ENCODE results near the gene TTC28.
"Not testable (repeated sequence)": the region's sequence is repeated elsewhere in the genome, so short reads cannot be mapped to it uniquely, and the experiment has no call there.

The TTC28 gene

DNA sequence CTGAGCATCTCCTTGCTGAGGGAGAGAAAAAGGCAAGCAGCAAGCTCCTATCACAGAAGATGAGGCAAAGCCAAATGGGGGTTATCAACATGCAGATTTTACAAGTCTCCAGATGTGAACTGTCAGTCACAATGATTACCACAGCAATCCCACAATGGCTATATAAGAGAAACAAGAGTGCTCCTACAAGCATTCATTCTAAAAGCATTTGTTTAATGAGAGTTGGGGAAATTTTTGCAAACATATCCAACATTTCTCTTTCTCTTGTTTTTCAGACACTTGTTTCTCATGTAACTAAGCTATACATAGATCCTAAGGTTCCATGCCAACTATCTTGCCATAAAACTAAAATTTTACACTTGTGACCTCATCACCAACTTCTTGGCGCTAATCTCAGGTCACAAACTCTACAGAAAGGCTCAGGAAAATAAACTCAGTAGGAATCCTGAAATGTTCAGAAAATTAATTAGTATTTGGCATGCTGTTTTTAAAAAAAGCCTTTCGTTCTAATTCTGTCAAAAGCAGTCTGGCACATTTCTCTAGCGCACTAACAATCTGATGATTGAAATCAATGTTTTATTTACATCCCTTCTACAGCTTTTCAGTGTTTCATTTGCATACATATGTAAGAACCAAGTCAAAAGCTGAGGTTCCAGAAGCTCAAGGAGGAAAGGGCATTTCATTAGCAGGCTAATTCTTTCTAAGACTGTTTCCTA lies 199.5 kb downstream of the TTC28 start:
- no peak for DNase-seq

DNA sequence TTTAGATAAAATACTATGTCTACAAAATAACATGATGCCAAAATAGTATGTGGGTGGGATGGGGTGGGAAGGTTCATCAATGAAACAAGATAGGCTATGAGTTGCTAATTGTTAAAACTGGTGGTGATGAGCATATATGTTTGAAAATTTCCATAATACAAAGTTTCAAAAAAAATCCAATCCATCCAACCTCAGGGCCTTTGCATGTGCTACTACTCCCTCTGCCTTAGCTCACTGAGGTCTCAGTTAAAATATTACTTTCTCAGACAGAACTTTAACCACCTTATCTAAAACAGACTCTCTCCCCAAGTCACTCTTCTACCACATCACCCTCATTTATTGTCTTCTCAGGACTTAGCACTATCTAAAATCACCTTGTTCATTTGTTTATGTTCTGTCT lies 201.1 kb downstream of the TTC28 start:
- no peak for DNase-seq

DNA sequence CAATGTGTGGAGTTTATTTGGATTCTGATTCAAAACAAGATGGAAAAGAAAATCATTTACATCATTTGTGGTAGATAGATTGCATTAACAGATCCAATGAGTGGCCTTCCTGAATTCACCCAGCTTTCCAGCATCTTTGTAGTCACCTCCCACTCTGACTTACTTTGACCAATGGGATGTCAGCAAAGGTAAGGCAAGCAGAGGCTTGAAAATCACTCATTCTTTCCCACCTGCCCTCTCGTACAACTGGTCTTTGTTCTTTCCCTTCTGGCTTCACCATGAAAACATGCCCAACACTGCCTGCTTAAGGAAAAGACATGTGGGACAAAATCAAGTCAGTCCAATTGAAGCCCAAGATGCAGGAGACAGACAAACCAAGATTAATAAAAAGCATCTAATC lies 202.1 kb downstream of the TTC28 start:
- DNase-seq, result no peak

DNA sequence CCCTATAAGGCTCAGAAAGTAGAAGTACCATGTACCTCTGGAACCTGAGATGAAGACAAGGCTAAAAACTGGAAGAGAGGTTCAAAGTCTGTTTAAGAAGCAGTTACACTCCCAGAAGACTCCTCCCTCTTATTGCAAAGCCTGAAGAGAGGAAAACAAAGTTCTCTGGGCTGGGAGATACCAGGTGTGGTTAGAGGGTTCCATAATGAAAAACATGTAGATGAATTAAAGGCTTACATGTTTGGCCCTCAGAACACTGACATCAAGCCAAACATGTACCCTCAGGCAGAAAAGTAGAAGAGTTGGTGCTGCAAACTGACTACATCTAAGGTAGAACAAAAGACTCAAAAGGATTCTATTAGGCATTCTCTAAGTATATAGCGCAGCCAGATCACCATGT lies 205.3 kb downstream of the TTC28 start:
- no peak for DNase-seq

DNA sequence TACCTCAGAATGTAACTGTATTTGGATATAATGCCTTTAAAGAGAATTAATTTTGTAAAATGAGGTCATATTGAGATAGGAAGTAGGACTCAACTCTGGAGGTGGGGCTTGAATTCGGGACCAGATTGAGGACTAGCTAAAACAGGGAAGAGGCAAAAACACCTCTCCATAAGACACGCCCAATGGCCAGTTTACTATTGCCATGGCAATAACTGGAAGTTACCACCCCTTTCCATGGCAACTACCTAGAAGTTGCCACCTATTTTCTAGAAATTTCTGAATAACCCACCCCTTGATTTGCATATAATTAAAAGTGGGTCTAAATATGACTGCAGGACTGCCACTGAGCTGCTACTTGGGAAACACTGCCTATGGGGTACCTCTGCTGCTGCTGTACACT lies 206.4 kb downstream of the TTC28 start:
- no peak for DNase-seq

DNA sequence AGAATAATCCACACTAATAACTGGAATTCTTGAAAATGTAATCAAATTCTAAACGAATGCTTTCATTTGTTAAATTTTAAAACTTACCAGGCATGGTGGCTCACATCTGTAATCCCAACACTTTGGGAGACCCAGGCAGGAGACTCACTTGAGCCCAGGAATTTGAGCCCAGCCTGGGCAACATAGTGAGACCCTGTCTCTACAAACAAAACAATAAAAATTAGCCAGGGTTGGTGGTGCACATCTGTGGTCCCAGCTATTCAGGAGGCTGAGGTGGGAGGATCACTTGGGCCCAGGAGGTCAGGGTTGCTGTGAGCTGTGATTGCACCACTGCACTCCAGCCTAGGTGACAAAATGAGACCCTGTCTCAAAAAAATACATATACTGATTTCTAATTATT lies 212.6 kb downstream of the TTC28 start:
- DNase-seq, result not testable (repeated sequence)

DNA sequence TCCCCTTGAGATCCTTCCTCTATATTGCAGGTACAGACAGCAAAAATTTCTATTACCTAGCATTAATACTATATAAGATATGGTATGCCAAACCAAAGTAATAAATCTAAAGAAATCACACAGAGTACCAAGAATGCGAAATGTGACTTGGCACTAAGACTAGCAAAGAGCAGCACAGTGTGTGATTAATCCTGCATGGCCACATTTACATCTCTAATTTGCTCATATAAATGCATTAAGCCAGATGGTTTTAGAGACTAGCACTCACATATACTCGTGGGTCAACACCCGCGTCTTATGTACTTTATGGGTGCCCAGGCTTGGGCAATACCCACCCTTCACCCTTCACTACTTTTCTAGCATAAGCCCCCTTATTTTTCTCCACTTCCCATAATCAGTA lies 213.2 kb downstream of the TTC28 start:
- no peak for DNase-seq

DNA sequence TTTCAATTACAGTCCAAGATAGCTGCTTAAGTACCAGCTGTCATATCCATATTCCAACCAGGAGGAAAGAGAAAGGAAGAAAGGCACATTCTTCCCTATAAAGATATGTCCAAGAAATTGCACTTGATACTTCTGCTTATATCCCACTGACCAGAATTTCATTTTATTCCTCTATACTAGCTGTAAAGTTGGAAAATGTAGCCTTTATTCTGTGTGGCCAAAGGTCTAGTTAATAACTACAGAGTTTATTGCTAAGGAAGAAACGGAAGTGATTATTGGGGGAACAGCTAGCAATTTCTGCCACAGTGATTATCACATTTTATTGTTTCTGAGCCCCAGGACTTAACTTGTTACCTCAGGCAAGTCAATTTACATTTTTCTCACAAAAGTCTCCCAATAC lies 213.8 kb downstream of the TTC28 start:
- DNase-seq, result no peak

DNA sequence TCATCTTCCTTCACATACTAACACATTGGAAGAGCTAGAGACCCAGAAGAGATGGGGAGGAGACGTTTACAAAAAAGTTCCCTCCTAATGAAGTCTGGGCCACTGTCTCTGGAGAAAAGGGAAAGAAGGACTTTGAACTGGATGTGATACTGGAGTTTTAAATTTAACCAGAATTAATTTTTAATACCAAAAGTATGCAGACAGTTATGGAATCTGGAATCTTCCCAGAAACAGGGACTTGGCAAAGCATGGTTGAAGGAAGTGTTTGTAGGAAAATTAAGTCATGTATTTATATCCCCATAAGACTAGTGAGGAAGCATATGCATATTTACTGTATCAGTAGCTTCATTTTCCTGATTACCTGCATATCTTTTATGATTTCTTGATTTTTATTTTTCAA lies 215.5 kb downstream of the TTC28 start:
- DNase-seq, result no peak

DNA sequence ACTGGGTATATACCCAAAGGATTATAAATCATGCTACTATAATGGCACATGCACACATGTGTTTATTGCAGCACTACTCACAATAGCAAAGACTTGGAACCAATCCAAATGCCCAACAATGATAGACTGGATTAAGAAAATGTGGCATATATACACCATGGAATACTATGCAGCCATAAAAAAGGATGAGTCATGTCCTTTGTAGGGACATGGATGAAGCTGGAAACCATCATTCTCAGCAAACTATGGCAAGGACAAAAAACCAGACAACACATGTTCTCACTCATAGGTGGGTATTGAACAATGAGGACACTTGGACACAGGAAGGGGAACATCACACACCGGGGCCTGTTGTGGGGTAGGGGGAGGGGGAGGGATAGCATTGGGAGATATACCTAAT lies 216.2 kb downstream of the TTC28 start:
- not testable (repeated sequence) for DNase-seq

DNA sequence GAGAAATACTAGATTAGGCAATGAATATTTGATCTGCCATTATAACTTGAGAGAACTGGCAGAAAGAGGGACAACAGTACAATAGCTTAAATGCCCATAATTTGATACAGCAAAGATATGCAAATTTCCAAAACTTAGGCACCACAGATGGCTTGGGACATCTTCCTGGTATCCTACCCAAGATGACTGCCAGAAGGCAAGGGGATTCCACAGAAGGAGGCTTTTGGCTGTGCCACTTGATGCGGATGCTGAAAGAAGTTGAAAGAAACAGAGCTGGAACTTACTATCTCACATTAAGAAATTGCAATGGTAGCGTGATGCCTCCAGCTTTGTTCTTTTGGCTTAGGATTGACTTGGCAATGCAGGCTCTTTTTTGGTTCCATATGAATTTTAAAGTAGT lies 216.7 kb downstream of the TTC28 start:
- DNase-seq, result no peak

DNA sequence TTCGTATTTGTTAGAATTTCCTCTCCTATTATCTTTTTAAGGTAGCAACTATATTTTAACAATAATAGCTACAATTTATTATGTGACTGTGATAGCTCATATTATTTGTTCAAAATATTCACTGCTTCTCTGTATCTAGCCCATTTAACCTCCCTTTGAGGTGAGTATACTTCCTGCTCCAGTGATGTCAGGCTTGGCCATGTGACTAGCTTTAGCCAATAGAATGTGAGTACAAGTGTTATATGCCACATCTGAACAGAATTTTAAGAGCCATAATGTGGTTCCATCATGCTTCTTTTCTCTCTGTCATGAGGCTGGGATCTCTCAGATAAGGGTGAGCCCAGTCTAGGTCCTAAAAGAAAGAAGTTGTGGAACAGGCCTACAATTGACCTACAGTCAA lies 217.6 kb downstream of the TTC28 start:
- DNase-seq, result no peak

DNA sequence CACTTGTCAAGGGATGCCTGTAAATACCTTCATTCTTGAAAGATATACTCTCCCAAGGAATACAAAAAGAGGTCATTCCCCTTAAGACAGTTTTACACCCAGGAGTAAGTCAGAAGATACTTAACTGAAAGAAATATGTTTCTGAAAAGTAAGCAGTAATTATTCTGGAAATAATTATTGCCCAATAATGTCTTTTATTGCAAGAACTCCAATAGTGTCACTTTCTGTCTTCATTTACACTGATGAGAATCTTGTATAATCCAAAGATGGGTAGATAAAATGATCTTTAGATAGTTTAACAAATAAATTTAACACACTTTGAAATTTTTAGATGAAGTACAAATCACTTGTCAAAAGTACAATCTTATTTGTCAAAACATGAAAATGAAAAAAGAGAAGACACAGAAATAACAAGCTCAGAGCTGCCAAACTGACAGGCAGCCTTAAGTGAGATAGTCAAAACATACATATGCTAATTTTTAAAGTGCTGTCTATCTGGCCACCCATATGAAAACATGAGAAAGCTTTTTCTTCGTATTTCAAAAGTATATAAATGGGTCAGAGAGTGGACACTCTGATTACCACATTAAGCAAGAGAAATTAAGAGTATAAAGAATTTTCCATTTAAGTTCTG lies 225.1 kb downstream of the TTC28 start:
- DNase-seq, result no peak

DNA sequence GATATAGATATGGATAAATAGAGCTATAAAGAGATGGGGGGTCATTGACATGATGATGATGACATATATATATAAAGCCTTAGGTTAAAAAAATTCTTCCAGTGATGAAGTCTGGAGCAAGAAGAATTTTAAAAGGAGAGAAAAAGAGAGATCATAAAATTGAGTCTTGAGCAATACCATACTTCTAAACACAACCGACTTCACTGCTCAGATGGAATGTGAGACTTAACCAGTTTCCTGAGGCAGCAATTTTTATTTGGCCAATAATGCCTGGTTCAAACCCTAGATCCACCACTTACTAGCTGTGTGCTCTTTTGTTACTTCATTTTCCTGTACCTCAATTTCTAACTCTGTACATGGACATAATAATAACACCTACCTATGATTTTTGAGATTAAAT lies 229.5 kb downstream of the TTC28 start:
- no peak for DNase-seq

DNA sequence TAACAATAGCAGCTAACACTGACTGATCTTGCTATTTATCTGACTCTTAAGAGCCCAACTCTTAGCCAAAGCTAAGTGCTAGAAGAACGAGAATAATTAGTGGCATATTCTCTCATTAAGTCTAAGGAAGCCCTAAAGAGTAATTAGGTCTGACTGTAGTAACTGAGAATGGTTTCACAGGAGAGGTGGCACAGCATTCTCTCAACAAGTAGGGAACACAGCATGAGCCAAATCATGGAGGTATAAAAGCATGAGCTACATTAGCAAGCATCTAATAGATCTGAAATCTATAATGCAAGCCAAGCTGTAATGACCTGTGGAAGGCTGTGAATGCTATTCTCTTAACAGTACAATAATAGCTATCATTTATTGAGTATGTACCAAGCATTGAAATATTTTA lies 230.6 kb downstream of the TTC28 start:
- DNase-seq, result no peak

DNA sequence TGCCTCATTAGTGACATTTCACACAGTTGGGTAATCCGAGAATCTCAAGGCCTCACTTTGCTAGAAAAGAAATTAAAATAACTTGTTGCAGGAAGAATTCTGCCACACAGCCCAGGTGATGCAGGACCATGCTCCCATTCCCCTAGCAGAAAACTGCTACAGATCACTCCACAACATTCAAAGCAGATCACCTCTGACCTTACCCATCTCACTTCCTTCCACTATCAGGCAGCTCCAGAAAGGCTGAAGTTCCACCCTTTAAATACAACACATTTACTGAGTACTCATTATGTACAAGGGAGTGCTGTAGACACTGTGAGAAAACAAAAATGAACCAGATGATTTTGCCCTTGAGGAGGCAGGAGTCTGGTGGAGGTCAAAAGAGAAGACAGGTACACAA lies 231.0 kb downstream of the TTC28 start:
- DNase-seq, result no peak

DNA sequence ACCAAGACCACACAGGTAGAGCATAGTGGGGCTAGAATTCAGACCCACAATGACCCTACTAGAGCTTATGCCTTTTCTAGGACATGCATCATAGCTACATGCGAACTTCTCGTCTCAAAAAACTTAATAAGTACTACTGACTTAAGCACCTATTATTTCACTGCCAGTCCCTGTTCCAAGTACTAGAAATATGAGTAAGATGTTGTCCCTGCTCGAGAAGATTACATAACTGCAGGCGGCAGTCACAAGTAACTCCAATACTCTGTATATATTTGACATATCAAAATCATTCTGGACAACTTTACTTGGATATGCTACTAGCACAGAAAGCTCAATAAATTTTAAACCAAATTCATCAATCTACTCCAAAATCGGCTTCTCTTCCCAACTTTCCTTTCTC lies 235.0 kb downstream of the TTC28 start:
- DNase-seq, result no peak

DNA sequence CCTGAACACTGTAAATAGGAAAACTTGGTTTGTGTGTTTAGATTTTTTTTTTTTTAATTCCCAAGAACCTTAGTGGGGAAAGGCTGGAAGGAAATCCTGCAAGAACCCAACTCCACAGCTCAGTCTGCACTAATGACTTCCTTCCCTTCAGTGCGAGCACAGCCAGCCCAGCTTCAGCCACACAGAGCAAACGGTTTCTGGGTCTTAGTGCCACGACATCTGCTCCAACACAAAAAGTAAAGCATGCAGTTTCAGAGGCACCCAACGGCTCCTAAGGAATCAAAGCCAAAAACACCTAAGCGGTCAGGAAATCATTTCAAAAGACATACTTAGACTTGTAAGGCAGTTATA lies 236.1 kb downstream of the TTC28 start:
- DNase-seq, result no peak

DNA sequence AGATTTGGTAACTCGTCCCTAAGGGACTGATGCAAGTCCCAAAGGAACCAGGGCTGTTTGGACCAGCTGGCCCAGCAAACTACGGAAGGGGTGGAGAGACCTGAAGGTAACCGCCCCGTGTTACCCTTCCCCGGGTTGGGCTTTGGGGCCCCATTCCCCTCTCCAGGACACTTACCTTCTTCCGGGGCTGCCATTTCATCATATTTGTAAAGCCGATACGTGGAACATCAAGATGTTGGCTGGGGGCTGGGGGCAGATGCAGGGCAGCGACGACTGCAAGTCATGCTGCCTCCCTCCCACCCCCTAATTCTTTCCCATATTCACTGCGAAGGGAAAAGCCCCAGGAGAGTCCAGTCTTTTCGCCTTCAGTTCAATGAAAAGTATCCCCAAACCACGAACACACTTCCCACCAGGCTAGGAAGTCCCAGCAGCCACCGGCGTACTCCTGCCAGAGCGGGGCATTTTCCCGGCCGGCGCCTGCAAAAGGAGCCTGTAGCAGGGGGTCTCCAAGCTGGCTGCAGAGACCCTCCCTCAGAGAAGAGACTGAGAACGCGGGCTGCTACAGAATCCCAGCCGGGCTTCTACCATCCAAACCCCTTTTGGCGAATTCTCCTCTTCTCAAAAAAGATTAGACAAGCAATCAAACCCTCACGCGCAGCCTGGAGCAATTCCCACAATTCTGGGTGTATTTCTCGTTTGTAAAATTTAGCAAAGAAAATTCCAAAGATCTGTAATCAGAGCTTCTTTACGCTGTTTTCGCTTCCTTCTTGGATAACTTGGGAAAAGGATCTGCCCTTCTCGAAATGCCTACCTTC lies 236.7 kb downstream of the TTC28 start:
- no peak for DNase-seq

DNA sequence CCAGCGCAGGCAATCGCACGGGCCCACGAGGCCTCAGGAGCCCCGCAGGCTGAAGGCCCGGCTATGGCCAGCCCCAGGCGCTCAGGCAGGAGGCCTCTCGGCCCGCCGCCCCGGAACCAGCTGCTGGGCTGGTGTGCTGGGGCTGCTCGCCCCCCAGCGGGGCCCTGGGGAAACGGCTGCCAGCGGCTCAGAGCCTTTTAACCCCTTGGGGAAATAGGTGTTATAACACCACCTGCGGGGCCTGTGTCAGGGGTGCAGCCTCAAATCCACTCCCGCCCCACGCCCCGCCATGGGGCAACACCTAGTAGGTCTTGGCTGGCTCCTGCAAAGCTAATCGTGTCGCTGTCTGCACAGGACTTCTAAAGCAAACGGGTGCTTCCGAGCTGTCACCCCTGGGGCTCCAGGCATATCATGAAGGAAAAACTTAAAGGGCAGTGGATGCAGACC lies 237.4 kb downstream of the TTC28 start:
- DNase-seq, result peak; percentile 44

DNA sequence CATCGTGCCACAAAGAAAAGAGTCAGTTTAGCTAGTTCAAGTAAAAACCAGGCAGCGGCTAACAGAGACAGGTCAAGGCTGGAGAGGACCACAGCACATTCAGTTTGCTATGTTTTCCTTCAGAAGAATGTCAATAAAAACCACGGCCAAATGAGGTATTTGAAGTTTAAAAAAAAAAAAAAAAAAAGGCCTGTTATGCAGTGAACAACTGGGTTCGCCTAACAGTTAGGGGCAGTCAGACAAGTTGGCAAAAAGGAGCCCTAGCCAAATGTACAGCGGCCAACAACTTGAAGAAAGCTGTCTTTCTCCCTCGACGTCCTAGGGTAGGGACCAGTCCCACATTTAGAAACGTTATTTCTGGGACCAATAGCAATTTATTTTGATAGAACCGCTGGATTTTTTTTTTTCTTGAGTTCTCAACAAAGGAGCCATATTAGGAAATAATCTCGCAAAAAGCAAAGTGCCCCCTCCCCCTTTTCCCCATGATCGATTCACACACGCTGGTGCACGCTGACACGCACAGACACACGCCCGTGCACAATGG lies 237.8 kb downstream of the TTC28 start:
- DNase-seq, result no peak

DNA sequence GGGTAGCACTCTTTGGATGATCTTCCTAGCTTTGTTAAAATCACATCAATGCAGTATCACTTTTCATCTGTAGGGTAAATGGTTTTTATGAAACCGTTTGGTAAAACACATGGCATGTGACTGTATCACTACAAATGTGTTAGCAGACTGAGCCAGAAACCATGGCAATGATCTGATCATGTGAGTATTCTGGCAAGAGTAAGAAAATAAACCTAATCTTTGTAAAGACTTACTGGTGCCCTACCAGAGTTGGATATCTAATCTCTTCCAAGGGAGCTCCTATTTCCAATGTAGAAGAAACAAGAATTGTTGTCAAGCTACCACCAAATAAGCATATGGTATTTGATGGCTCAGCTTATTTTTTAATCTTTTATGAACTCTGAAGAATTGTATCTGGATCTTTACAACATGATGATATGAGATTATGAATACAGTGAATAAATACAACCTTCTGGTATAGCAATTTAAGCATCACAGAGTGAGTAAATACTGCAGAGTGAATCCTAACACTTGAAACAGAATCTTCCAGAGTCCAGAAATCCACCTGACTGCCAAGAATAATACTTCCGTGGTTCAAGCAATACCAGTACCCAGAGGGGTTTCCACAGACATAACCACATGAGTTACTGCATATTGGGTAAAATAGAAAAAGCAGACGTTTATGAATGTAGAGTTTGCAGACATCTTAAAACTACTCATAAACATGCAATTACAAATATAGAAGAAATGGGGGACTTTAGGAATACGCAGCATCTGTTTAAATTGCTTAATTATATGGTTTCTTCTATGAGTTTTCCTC lies 238.8 kb downstream of the TTC28 start:
- no peak for DNase-seq

DNA sequence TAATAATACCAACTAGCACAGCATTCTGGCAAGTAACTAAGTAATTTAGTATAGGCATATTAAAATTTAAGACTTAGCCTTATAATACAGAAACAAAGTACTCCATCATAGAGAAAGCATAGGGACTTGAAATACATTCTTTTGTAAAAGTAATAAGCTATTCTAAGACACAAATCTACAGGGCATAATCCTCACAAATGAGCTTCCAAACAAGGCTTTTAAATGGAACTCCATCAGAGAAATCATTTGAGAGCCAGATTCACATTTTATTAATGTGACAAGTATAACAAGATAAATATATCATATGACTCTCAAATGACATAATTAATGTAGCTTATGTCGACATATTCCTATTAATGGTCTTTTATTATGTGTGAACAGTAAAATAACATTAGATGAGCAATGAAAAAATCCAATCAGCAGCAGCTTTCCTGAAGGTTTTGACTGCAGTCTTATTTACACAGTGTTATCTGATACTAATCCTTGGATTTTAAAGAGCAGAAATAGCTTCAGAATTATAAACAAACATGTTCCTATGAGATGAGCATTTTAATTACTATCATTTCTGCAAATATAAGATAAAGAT lies 241.4 kb downstream of the TTC28 start:
- no peak for DNase-seq

Measured in CD4-positive, alpha-beta T cell treated with Interleukin-12 subunit alpha and Interleukin-12 subunit beta, for 1 hour (primary cell).